GM21360 (cell line): ENCODE results near the gene CGB1.
"Not testable (repeated sequence)": the region's sequence is repeated elsewhere in the genome, so short reads cannot be mapped to it uniquely, and the experiment has no call there.

Experiments
- ATAC-seq: cut with Tn5 transposase; IDR thresholded peaks from one replicate; pipeline ENCODE4 v1.9.1; 2021; ENCODE audit warnings: mild to moderate bottlenecking, moderate library complexity; ENCODE audit not compliant: unreplicated experiment

CGB1 gene

GRCh38 chr19:49058562-49058961, 21.9 kb upstream of the CGB1 start:
- ATAC-seq = no peak

GRCh38 chr19:49057636-49058234, 21.0 kb upstream of the CGB1 start, which contains the start of gene CGB7:
CGB7 (minus strand) TSS chr19:49057749; CDS start chr19:49055375, 2,374 bp downstream.
- ATAC-seq = no peak

GRCh38 chr19:49056902-49057596, 20.4 kb upstream of the CGB1 start:
- ATAC-seq = not testable (repeated sequence)

- no peak for ATAC-seq
These were observed 19.6 kb upstream of the CGB1 start for GRCh38 chr19:49056101-49056901.

- not testable (repeated sequence) for ATAC-seq
These were observed 13.8 kb upstream of the CGB1 start for GRCh38 chr19:49050376-49051033.

- ATAC-seq = not testable (repeated sequence)
These were observed 13.1 kb upstream of the CGB1 start for GRCh38 chr19:49049834-49050233.

- ATAC-seq = not testable (repeated sequence)
These were observed 12.3 kb upstream of the CGB1 start, which contains the start of gene CGB8 for GRCh38 chr19:49049011-49049410. CGB8 (minus strand) TSS chr19:49049111; CDS start chr19:49048739, 372 bp downstream.

GRCh38 chr19:49043548-49043947, 6.9 kb upstream of the CGB1 start, which contains the start of gene CGB5:
CGB5 (plus strand) TSS chr19:49043848; CDS start chr19:49044210, 362 bp downstream.
- ATAC-seq = not testable (repeated sequence)

GRCh38 chr19:49042666-49043065, 6.0 kb upstream of the CGB1 start:
- ATAC-seq = not testable (repeated sequence)

GRCh38 chr19:49042177-49042576, 5.5 kb upstream of the CGB1 start:
- no peak for ATAC-seq

- not testable (repeated sequence) for ATAC-seq
These were observed 3.0 kb upstream of the CGB1 start for GRCh38 chr19:49039736-49040135.

GRCh38 chr19:49038557-49039276, 2.0 kb upstream of the CGB1 start:
- ATAC-seq = not testable (repeated sequence)

- ATAC-seq = not testable (repeated sequence)
These were observed 1.4 kb upstream of the CGB1 start for GRCh38 chr19:49038111-49038510.

GRCh38 chr19:49031642-49032301, 4.9 kb downstream of the CGB1 start, which contains the start of gene CGB2:
CGB2 (plus strand) TSS chr19:49031890; CDS start chr19:49032096, 206 bp downstream.
- ATAC-seq = not testable (repeated sequence)

- ATAC-seq = not testable (repeated sequence)
These were observed 6.4 kb downstream of the CGB1 start for GRCh38 chr19:49030323-49030722.

GRCh38 chr19:49029749-49030148, 6.9 kb downstream of the CGB1 start:
- not testable (repeated sequence) for ATAC-seq

GRCh38 chr19:49028686-49029085, 8.0 kb downstream of the CGB1 start:
- ATAC-seq = not testable (repeated sequence)

- ATAC-seq = not testable (repeated sequence)
These were observed 11.1 kb downstream of the CGB1 start for GRCh38 chr19:49025599-49025998.

- not testable (repeated sequence) for ATAC-seq
These were observed 11.6 kb downstream of the CGB1 start for GRCh38 chr19:49025088-49025487.
